Left forelimb (tissue), 1 donor: ENCODE measurements around the gene CHST1.

ENCODE experiments used
- DNase-seq: peaks from one replicate; pipeline ENCODE4 v3.0.0-alpha.2; 2018; ENCODE audit warnings: low spot score

CHST1 gene

GRCh38 chr11:45665206-45665932 lies at the start of gene CHST1:
Gene CHST1, minus strand, starts transcription at chr11:45665622. Its CDS starts 14,699 bp downstream, at chr11:45650923.
- no peak for DNase-seq

GRCh38 chr11:45713573-45713972 lies 48.2 kb upstream of the CHST1 start:
- DNase-seq: no peak

GRCh38 chr11:45710561-45710960 lies 45.1 kb upstream of the CHST1 start:
- no peak for DNase-seq

- no peak for DNase-seq
Measured at GRCh38 chr11:45708887-45709663, 43.7 kb upstream of the CHST1 start.

- no peak for DNase-seq
Measured at GRCh38 chr11:45704635-45705034, 39.2 kb upstream of the CHST1 start.

- no peak for DNase-seq
Measured at GRCh38 chr11:45704133-45704532, 38.7 kb upstream of the CHST1 start.

GRCh38 chr11:45702511-45702910 lies 37.1 kb upstream of the CHST1 start:
- no peak for DNase-seq

GRCh38 chr11:45698777-45699497 lies 33.5 kb upstream of the CHST1 start:
- no peak for DNase-seq

GRCh38 chr11:45692808-45693453 lies 27.5 kb upstream of the CHST1 start:
- no peak for DNase-seq

GRCh38 chr11:45688472-45689033 lies 23.1 kb upstream of the CHST1 start:
- no peak for DNase-seq

- no peak for DNase-seq
Measured at GRCh38 chr11:45687836-45688235, 22.4 kb upstream of the CHST1 start.

- no peak for DNase-seq
Measured at GRCh38 chr11:45685964-45686537, 20.6 kb upstream of the CHST1 start.

GRCh38 chr11:45684440-45684839 lies 19.0 kb upstream of the CHST1 start:
- peak; percentile 15 for DNase-seq

- DNase-seq: no peak
Measured at GRCh38 chr11:45683271-45684058, 18.0 kb upstream of the CHST1 start.

- no peak for DNase-seq
Measured at GRCh38 chr11:45679806-45680205, 14.4 kb upstream of the CHST1 start.

GRCh38 chr11:45678976-45679375 lies 13.6 kb upstream of the CHST1 start:
- DNase-seq: no peak

- DNase-seq: no peak
Measured at GRCh38 chr11:45677770-45678512, 12.5 kb upstream of the CHST1 start.

GRCh38 chr11:45676522-45677095 lies 11.2 kb upstream of the CHST1 start:
- DNase-seq: no peak

- no peak for DNase-seq
Measured at GRCh38 chr11:45675646-45676045, 10.2 kb upstream of the CHST1 start.
